Gastroesophageal sphincter (tissue), 3 donors: ENCODE measurements around the gene ACOT12.

Experiments
- CTCF ChIP-seq, 4 experiments: fragments of 200-600 bp in 2 of 4; fragments of 450-650 bp in 2 of 4; sonication (generic) in 1 of 4; IDR thresholded peaks; one replicate each; pipeline ENCODE4 v1.5.1; 2017 to 2019; ENCODE audit warnings: antibody characterized with exemption in 4 of 4, mild to moderate bottlenecking in 2 of 4, moderate library complexity in 2 of 4
- EP300 ChIP-seq: sonication (generic); formaldehyde crosslinking; IDR thresholded peaks from one replicate; pipeline ENCODE4 v1.6.1; 2017; ENCODE audit warnings: antibody characterized with exemption, mild to moderate bottlenecking
- POLR2AphosphoS5 ChIP-seq: sonication (generic); formaldehyde crosslinking; IDR thresholded peaks from one replicate; pipeline ENCODE4 v1.6.1; 2017; ENCODE audit warnings: antibody characterized with exemption

GRCh38 chr5:81292130-81292529 lies 101.8 kb downstream of the ACOT12 start:
- TF ChIP-seq CTCF (IDR thresholded peaks at IDR 0.05) (no peak), POLR2AphosphoS5 (no peak), EP300 (no peak)
